Measurements from ENCODE around the gene KRTAP1-5.
"Not testable (repeated sequence)": the region's sequence is repeated elsewhere in the genome, so short reads cannot be mapped to it uniquely, and the experiment has no call there.

DNA sequence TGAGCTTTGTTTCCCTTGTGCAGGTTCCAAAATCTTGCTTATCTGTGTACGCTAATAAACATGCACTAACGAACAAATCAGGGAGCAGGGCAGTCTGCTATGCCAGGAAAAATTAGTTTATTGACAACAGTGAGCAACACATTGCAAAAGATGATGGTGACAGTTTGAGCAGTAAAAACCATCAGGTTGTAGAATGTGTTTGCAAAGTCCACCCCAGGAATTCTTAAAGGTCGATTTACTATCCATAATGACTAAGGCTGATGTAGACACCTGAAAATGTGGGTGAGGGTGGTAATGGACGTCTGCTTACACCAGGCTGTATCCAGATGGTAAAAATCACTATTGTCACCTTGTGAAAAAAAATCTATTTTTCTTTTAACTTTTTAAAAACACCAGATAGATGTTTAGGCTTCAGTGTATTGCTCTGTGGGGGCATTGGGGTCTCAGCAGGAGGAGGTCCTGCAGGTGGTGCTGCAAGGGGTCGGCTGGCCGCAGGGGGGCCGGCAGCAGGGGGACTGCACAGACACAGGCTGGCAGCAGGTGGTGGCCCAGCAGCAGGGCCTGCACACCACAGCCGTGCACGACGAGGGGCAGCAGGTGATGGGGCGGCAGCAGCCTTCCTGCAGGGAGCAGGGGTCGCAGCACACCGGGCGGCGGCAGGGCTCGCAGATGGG lies 38.1 kb upstream of the KRTAP1-5 start:
- not testable (repeated sequence) for TF ChIP-seq CTCF, POLR2A (IDR thresholded peaks at IDR 0.05)

All from heart left ventricle (tissue), 13 donors.